Testis (tissue), 2 donors: ENCODE measurements around the gene ARSG.
A peak's percentile ranks its signal among the peaks of the same experiment; 100 is the strongest.

Experiments used
- CTCF ChIP-seq, 3 experiments: fragments of 450-650 bp in 2 of 3; fragments of 200-600 bp in 1 of 3; sonication (generic) in 1 of 3; IDR thresholded peaks; one replicate each; pipeline ENCODE4 v1.5.1; 2016 to 2019; ENCODE audit warnings: antibody characterized with exemption in 3 of 3, mild to moderate bottlenecking in 2 of 3, moderate library complexity in 1 of 3
- POLR2A ChIP-seq: fragments of 450-650 bp; IDR thresholded peaks from one replicate; pipeline ENCODE4 v1.6.1; 2017; ENCODE audit warnings: antibody characterized with exemption, mild to moderate bottlenecking, moderate library complexity

DNA sequence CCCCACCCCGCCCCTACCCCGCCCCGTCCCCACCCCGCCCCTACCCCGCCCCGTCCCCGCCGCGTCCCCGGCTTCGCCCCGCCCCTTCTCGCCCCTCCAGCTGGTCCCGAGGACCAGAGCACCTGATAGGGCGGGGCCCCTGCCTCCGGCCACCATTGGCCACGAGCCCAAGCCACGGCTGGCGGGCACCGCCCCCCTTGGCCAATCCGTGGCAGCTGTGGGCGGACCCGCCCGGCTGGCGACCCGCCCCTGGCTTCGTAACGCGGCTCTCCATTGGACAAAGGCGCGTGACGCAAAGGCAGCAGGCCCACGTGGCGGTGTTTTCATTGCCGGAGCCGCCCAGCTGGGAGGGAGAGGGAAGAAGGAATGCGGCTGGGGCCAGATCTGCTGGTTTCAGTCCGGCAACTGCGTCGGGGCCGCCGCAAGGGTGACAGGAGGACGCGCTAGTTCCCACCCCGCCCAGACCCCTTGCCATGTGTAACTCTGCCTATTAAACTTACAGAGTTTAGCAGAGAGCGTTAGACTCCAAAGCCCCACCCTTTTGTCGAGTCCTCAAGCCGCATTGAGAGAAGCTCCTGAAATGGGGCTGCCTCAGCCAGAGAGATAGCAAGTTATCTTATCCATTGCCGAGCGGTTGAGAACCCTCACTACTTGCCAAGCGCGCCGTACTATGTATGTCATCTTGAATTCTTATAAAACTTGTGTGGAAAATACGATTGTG is 166.4 kb downstream of the ARSG start:
- TF ChIP-seq POLR2A = peak; percentile 61
- TF ChIP-seq CTCF (IDR thresholded peaks at IDR 0.05) = peak in 1 of 3 experiments; percentile 5
